ENCODE measurements around the gene BRPF3. TPM values are rescaled to one million over a fixed set of nuclear protein-coding genes. Genes with fewer than 3 reads are reported as not detected.

BRPF3 gene
- total and polyA plus RNA-seq, 4 donors = 7.5 to 20.0 (median 13.7) TPM

DNA sequence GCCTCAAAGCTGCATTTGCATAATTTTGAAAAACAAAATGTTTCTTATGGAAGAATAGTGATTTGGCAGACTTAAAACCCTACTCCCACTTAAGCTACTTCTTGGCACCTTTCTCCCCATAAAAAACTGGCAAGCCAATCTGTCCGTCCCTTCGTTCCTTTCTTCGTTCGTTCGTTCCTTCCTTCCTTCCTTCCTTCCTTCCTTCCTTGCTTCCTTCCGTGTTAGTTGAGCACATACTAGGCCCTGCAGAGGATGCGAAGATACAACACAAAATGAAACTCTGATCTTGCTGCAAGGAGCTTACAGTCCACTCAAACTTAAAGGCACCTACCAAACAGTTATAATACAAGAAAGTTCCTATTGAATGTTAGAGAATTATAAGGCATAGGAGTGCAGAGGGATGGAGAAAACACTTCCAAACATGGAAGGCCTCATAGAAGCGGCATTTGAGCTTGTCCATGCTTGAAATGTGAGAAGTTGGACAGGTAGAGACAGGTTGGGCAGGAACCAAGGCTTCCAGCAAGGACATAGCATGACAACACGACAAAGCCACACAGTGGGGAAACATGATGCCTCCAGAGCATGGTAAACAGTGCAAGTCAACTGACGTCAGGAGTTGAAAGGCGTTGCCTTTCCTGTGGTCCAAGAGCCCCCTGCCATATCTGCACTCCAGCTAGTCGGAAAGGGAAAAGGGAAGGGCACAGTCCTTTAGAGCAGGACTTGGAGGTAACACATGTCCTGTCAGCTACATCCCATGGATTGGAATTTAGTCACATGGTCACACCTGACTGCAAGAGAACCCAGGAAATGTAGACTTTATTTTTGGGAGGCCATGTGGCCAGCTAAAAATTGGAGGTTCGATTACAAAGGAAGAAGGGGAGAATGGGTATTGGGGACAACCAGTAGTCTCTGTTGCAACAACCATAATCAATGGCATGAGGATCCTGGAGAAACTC, 80.3 kb downstream of the BRPF3 start:
- no peak for TF ChIP-seq FOXA1 (IDR thresholded peaks at IDR 0.05)

DNA sequence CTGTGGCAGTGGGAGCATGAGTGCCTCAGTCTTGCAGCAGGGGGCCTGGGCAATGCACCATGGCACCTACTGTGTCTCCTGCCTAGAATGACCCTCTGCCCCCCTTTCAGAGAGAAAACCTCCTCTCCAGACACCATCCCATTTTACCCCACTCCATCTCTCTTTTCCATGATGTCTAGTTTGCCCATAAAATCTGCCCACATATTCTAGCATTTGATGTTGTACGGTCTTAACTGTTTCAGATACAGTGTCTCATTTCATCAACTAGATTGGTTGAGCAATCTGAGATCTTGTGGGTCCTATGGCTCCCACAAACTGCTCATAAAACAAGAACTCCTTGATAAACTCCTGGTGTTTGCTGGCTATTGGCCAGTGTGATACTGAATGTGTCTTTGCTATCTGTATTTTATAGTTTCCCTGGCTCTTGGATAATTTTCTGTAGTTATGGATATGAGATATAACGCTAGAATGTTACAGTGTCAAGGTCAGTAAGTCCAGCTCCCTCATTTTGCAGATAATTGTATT, 81.5 kb downstream of the BRPF3 start:
- no peaks in the 10 kb centered on the region for H3K36me3 ChIP-seq (ENCODE audit: control insufficient read depth in 4 of 4, insufficient read depth in 3 of 4, low read depth in 1 of 4, low read length in 3 of 4)
- peaks cover 0 to 4% (median 2%) of the 10 kb centered on the region in 4 donors for H3K27me3 ChIP-seq (ENCODE audit: control insufficient read depth in 4 of 4, insufficient read depth in 4 of 4, low read length in 3 of 4)
- H3K4me3 ChIP-seq (ENCODE audit: low read depth in 1 of 3, low read length in 3 of 3) = no peak overlapping the region
- no peaks in the 10 kb centered on the region for H3K9me3 ChIP-seq (ENCODE audit: control insufficient read depth in 4 of 4, low read length in 3 of 4)
- no peak for DNase-seq (ENCODE audit: low spot score)
- no peak overlapping the region for H3K9ac ChIP-seq (ENCODE audit: low read depth in 1 of 2, low read length in 2 of 2)
- no peak overlapping the region for H3K27ac ChIP-seq (ENCODE audit: low read depth in 1 of 2, low read length in 2 of 2)
- TF ChIP-seq EGR1 (IDR thresholded peaks at IDR 0.05; ENCODE audit: low read depth in 2 of 2) (no peak), TAF1 (conservative IDR thresholded peaks at IDR 0.05) (no peak), GABPA (IDR thresholded peaks at IDR 0.05 in 1 of 2, conservative IDR thresholded peaks at IDR 0.05 in 1 of 2) (no peak), HNF4G (IDR thresholded peaks at IDR 0.05) (no peak), NR2F2 (IDR thresholded peaks at IDR 0.05) (no peak), FOXA1 (IDR thresholded peaks at IDR 0.05) (no peak), RXRA (IDR thresholded peaks at IDR 0.05) (no peak), RAD21 (IDR thresholded peaks at IDR 0.05) (no peak), YY1 (IDR thresholded peaks at IDR 0.05) (no peak), FOXA2 (IDR thresholded peaks at IDR 0.05) (no peak), SP1 (IDR thresholded peaks at IDR 0.05) (no peak)
- TF ChIP-seq, protein P1, sequence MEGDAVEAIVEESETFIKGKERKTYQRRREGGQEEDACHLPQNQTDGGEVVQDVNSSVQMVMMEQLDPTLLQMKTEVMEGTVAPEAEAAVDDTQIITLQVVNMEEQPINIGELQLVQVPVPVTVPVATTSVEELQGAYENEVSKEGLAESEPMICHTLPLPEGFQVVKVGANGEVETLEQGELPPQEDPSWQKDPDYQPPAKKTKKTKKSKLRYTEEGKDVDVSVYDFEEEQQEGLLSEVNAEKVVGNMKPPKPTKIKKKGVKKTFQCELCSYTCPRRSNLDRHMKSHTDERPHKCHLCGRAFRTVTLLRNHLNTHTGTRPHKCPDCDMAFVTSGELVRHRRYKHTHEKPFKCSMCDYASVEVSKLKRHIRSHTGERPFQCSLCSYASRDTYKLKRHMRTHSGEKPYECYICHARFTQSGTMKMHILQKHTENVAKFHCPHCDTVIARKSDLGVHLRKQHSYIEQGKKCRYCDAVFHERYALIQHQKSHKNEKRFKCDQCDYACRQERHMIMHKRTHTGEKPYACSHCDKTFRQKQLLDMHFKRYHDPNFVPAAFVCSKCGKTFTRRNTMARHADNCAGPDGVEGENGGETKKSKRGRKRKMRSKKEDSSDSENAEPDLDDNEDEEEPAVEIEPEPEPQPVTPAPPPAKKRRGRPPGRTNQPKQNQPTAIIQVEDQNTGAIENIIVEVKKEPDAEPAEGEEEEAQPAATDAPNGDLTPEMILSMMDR (IDR thresholded peaks at IDR 0.05; ENCODE audit: low read depth, low read length, missing input control) = no peak
- TF ChIP-seq, protein P2, sequence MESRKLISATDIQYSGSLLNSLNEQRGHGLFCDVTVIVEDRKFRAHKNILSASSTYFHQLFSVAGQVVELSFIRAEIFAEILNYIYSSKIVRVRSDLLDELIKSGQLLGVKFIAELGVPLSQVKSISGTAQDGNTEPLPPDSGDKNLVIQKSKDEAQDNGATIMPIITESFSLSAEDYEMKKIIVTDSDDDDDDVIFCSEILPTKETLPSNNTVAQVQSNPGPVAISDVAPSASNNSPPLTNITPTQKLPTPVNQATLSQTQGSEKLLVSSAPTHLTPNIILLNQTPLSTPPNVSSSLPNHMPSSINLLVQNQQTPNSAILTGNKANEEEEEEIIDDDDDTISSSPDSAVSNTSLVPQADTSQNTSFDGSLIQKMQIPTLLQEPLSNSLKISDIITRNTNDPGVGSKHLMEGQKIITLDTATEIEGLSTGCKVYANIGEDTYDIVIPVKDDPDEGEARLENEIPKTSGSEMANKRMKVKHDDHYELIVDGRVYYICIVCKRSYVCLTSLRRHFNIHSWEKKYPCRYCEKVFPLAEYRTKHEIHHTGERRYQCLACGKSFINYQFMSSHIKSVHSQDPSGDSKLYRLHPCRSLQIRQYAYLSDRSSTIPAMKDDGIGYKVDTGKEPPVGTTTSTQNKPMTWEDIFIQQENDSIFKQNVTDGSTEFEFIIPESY (IDR thresholded peaks at IDR 0.05) = no peak
- TF ChIP-seq, protein P3, sequence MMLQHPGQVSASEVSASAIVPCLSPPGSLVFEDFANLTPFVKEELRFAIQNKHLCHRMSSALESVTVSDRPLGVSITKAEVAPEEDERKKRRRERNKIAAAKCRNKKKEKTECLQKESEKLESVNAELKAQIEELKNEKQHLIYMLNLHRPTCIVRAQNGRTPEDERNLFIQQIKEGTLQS (IDR thresholded peaks at IDR 0.05) = no peak
- TF ChIP-seq, protein P4, sequence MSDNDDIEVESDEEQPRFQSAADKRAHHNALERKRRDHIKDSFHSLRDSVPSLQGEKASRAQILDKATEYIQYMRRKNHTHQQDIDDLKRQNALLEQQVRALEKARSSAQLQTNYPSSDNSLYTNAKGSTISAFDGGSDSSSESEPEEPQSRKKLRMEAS (IDR thresholded peaks at IDR 0.05) = no peak
- H3K4me1 ChIP-seq (ENCODE audit: control insufficient read depth in 4 of 4, insufficient read depth in 4 of 4, low read length in 3 of 4) = no peaks in the 10 kb centered on the region
- 77% methylated on average over 2 of the region's 2 CpGs for WGBS

More for the DNA sequence above, 80.3 kb downstream of the BRPF3 start:
- H3K27me3 ChIP-seq (ENCODE audit: control insufficient read depth in 4 of 4, insufficient read depth in 4 of 4, low read length in 3 of 4) = peaks cover 0 to 4% (median 2%) of the 10 kb centered on the region in 4 donors
- no peak for DNase-seq (ENCODE audit: low spot score)
- 83% methylated on average over 13 of the region's 13 CpGs for WGBS
- no peak overlapping the region for H3K27ac ChIP-seq (ENCODE audit: low read depth in 1 of 2, low read length in 2 of 2)
- H3K9ac ChIP-seq (ENCODE audit: low read depth in 1 of 2, low read length in 2 of 2) = no peak overlapping the region
- no peaks in the 10 kb centered on the region for H3K36me3 ChIP-seq (ENCODE audit: control insufficient read depth in 4 of 4, insufficient read depth in 3 of 4, low read depth in 1 of 4, low read length in 3 of 4)
- no peaks in the 10 kb centered on the region for H3K9me3 ChIP-seq (ENCODE audit: control insufficient read depth in 4 of 4, low read length in 3 of 4)
- no peaks in the 10 kb centered on the region for H3K4me1 ChIP-seq (ENCODE audit: control insufficient read depth in 4 of 4, insufficient read depth in 4 of 4, low read length in 3 of 4)
- no peak overlapping the region for H3K4me3 ChIP-seq (ENCODE audit: low read depth in 1 of 3, low read length in 3 of 3)
